ENCODE data around the gene ADARB2.

The ADARB2 gene

GRCh38 chr10:1736144-1736971 is 967 bp downstream of the ADARB2 start:
- DNase-seq (ENCODE audit: low read depth): no peak

DNA sequence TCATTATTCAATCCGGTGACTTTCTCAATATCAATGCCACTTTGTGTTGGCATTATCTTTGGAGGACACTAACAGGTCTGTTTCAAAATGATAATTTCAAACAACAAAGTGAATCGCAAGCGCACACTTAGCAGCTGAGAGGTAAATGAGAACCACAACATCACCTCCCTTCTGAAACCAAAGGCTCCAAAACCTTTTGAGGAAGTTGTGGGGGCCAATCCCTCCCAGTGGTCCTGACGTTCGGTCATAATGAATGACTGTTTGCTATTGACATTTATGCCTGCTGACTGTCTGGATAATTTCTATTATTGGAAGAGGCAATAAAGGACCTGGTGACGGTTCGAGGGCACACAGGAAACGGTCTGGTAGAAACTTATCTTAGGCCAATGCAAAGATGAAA is 1.8 kb downstream of the ADARB2 start:
- DNase-seq (ENCODE audit: low read depth): no peak

GRCh38 chr10:1734288-1734687 is 3.0 kb downstream of the ADARB2 start:
- no peak for DNase-seq (ENCODE audit: low read depth)

DNA sequence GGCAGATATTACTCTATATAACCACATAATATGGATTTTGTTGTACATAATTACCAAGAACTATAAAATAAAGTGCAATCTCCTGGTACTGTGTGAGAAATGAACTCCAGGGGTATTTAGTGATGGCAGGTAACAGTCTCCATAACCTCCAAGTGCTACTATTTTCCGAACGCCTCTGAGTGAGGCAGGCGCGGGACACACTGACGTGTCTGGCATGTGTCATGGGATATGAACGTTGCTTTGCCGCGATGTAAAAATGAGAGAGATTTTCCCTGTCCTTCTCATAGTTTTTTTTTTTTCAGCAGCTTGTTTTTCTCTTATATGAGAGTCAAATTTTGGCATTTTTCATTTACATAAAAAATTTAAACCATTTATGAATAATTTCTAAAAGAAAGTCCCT is 3.6 kb downstream of the ADARB2 start:
- DNase-seq (ENCODE audit: low read depth): no peak

- no peak for DNase-seq (ENCODE audit: low read depth)
Measured at GRCh38 chr10:1732564-1732996, 4.7 kb downstream of the ADARB2 start.

DNA sequence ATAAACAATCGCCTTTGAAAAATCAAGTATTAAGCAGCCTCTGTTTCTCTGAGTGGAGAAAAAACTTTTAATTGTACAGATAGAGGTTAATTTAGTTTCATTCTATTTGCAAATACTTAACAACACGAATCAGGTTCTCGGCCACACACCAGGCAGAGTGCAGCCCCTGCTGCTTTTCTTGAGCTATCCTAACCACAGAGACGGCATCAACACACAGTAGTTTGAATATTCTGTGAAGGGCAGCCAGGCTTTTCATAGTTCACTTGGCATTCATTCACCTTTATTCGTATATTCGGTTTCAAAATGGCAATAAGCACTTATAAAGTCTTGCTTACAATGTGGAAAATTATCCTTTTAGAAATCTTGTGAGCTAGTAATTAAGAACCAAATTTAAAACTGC is 5.7 kb downstream of the ADARB2 start:
- no peak for DNase-seq (ENCODE audit: low read depth)

GRCh38 chr10:1729751-1730150 is 7.6 kb downstream of the ADARB2 start:
- no peak for DNase-seq (ENCODE audit: low read depth)

DNA sequence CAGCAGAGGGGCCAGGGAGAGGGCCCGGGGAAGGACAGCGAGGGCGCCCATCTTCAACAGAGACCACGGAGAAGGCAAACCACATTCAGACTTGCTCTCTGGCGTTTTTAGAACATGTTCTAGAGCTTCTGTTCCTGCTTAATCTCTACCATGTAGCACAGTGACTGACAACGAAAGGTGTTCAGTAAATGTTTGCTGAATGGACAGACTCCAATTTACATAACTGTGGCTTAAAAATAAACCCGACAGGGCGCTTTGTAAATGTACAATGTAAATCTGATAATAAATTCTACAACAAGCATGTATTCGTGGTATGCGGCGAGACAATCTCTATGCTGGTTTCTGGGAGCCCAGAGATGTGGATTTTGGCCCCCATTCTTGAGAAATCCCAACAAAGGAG is 10.5 kb downstream of the ADARB2 start:
- no peak for DNase-seq (ENCODE audit: low read depth)

DNA sequence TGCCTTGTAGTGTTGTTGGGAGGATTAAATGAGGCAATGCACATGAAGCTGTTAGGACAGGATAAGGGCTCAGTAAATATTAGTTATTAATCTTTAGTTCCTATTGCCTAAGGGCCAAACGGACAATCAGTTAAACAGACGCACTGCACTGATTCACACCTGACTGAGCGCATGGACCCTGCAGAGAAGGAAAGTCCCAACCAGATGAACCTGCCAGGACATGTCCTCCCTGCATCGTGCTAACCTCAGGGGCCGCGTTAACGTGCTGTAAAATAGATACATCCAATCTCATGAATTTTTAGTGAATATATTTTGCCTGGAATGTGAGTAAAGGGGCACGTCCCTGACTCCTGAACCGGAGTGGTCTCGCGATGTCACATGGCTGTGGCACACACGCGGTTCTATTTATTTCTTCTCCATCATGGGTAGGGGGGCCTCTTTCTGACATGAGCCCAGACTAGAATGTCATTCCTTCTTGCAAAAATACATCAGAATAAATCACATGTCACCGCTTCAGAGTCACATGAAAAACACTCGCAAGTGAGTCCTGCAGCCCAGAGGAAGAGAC is 12.3 kb downstream of the ADARB2 start:
- DNase-seq (ENCODE audit: low read depth): no peak

DNA sequence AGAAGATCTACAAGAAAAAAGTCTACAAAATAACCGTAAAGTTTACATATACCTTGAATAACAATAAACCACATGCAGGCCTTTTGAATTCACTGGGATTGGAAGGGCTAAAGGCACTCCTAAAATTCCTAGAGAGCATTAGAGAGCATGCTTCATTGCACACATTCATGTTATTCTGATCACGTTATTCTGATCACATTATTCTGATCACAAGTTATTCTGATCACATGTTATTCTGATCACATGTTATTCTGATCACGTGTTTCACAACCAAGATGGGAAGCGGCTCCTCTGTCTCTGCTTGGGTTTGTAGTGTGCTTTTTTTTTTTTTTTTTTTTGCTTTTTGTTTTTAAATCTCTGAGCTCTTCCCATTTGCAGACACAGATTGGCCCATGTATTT is 20.5 kb downstream of the ADARB2 start:
- no peak for DNase-seq (ENCODE audit: low read depth)

DNA sequence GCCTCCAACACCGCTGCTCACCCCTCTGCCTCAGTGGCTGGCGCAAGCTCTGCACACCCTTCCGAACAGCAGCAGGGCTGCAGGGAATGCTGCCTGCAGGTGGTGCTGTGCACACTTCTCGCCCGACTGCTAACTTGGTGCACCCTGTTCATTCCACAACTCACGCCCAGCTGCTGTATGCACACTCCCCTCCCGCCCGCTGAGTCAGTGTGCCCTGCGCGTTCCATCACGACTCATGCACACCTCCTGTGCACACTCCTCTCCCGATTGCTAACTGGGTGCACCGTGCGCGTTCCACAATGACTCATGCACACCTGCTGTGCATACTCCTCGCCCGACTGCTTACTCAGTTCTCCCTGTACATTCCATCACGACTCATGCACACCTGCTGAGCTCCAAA is 21.5 kb downstream of the ADARB2 start:
- no peak for DNase-seq (ENCODE audit: low read depth)

- DNase-seq (ENCODE audit: low read depth): no peak
Measured at GRCh38 chr10:1712944-1713671, 24.2 kb downstream of the ADARB2 start.

- DNase-seq (ENCODE audit: low read depth): no peak
Measured at GRCh38 chr10:1712314-1712713, 25.0 kb downstream of the ADARB2 start.

DNA sequence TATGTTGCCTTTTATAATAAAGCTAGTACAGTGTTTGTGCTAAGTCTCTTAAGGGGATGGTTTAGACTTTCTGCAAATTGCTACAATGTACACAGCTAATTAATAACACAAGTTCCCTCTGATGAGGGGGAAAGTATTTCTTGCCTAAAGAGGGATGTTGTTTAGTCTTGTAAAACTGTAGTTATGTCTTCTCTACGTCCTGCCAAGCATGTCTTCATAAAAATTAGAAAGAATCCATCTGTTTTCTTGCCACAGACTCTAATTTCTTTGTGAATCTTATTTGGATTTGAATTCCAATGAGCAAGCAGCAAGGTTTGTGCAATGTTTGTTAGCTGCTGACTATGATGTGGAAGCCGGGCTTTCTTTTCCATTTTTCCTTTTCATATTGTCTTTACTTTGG is 28.2 kb downstream of the ADARB2 start:
- no peak for DNase-seq (ENCODE audit: low read depth)

DNA sequence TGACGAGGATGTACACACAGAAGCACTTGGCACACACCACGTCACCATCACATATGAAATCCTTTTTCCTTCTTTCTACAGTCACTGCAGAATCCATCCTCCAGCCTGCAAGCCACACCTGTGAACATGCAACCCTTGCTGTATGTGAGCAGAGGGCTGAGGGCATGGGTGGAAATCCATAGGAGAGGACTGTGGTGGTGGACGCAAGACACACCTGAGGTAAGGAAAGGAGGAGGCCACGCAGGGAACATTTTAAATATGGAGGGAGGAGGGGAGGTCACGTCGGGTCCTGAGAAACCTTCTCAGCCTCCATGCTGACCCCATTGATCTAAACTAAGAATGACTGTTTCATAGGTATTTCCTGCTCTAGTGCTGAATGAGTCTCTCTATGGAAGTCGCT is 28.6 kb downstream of the ADARB2 start:
- DNase-seq (ENCODE audit: low read depth): no peak

GRCh38 chr10:1706711-1707110 is 30.6 kb downstream of the ADARB2 start:
- no peak for DNase-seq (ENCODE audit: low read depth)

GRCh38 chr10:1706256-1706655 is 31.1 kb downstream of the ADARB2 start:
- no peak for DNase-seq (ENCODE audit: low read depth)

DNA sequence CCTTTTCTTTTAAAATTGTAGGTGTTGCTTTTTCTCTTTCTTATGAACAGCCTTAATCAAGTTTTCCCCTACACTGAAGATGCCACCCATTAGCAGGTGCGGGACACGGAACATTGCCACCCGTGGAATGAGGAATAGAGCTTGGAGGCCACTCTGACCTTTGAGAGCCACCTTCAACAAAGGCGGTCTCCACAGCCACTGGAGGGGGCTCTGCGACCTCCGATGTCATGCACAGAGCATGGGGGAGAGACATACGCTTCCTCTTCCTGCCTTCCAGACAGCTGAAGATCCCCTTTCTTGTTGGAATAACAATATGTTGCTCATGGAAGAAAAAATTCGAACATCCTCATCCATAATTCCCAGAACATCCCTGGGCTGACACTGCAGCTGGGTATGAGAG is 39.1 kb downstream of the ADARB2 start:
- no peak for DNase-seq (ENCODE audit: low read depth)

DNA sequence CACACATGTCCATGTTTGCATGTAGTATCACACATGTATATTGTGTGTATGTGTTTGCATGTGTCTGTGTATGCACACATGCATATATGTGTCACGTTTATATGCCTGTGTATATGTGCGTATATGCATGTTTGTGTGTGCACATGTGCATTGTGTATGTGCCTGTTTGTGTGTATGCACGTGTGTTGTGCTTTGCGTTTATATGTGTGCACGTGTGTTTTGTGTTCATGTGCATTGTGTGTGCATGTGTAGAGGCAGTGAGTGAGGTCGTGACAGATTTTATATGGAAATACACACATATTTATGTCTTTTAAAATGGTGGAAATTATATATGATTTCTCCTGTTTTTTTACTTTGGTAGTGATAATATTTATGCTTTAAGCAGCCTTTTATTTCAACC is 41.2 kb downstream of the ADARB2 start:
- no peak for DNase-seq (ENCODE audit: low read depth)

- no peak for DNase-seq (ENCODE audit: low read depth)
Measured at GRCh38 chr10:1690086-1690485, 47.2 kb downstream of the ADARB2 start.

DNA sequence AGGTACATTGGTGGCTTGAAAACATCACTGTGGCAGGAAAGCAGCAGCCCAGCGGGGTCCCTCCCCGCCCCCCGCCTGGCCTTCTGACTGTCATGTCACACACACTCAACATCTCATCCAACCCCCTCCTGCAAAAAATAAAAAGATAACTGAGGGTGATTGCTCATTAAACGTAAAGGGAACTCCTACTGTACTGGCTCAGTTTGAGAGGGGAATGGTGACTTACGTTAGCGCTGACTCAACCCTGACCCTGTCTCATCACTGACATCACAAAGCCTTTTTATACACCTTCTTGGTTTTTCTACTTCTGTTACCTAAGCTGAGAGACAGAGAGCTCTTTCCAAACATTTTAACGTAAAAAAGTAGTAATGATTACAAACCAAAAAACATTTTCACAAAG is 48.8 kb downstream of the ADARB2 start:
- DNase-seq (ENCODE audit: low read depth): no peak

GRCh38 chr10:1687623-1688150 is 49.6 kb downstream of the ADARB2 start:
- no peak for DNase-seq (ENCODE audit: low read depth)

- DNase-seq (ENCODE audit: low read depth): no peak
Measured at GRCh38 chr10:1687190-1687589, 50.1 kb downstream of the ADARB2 start.
